ENCODE measurements around the gene SLC6A5.
A peak's percentile ranks its signal among the peaks of the same experiment; 100 is the strongest.

Gene SLC6A5

GRCh38 chr11:20596205-20597153 lies 2.9 kb upstream of the SLC6A5 start:
- no peak for DNase-seq (ENCODE audit: low read depth)

GRCh38 chr11:20597154-20597679 lies 2.2 kb upstream of the SLC6A5 start:
- DNase-seq (ENCODE audit: low read depth), result no peak

GRCh38 chr11:20597680-20598484 lies 1.5 kb upstream of the SLC6A5 start:
- DNase-seq (ENCODE audit: low read depth), result no peak

- DNase-seq (ENCODE audit: low read depth), result no peak
These were observed 916 bp upstream of the SLC6A5 start for GRCh38 chr11:20598492-20598891.

GRCh38 chr11:20600020-20600346 lies 575 bp downstream of the SLC6A5 start:
- no peak for DNase-seq (ENCODE audit: low read depth)

- no peak for DNase-seq (ENCODE audit: low read depth)
These were observed 1.1 kb downstream of the SLC6A5 start for GRCh38 chr11:20600551-20600950.

- no peak for DNase-seq (ENCODE audit: low read depth)
These were observed 2.0 kb downstream of the SLC6A5 start for GRCh38 chr11:20601221-20601914.

GRCh38 chr11:20604295-20604803 lies 4.9 kb downstream of the SLC6A5 start:
- DNase-seq (ENCODE audit: low read depth), result no peak

GRCh38 chr11:20604864-20605601 lies 5.6 kb downstream of the SLC6A5 start:
- DNase-seq (ENCODE audit: low read depth), result no peak

GRCh38 chr11:20605602-20606091 lies 6.2 kb downstream of the SLC6A5 start:
- DNase-seq (ENCODE audit: low read depth), result no peak

GRCh38 chr11:20608934-20609333 lies 9.5 kb downstream of the SLC6A5 start:
- no peak for DNase-seq (ENCODE audit: low read depth)

GRCh38 chr11:20609727-20610707 lies 10.6 kb downstream of the SLC6A5 start:
- DNase-seq (ENCODE audit: low read depth), result peak; percentile 20

GRCh38 chr11:20610825-20611224 lies 11.4 kb downstream of the SLC6A5 start:
- no peak for DNase-seq (ENCODE audit: low read depth)

- DNase-seq (ENCODE audit: low read depth), result no peak
These were observed 12.0 kb downstream of the SLC6A5 start for GRCh38 chr11:20611445-20611844.

- no peak for DNase-seq (ENCODE audit: low read depth)
These were observed 12.5 kb downstream of the SLC6A5 start for GRCh38 chr11:20611892-20612291.

- no peak for DNase-seq (ENCODE audit: low read depth)
These were observed 13.0 kb downstream of the SLC6A5 start for GRCh38 chr11:20612416-20612815.

- DNase-seq (ENCODE audit: low read depth), result no peak
These were observed 17.5 kb downstream of the SLC6A5 start for GRCh38 chr11:20616920-20617319.

- no peak for DNase-seq (ENCODE audit: low read depth)
These were observed 18.1 kb downstream of the SLC6A5 start for GRCh38 chr11:20617346-20618005.

- no peak for DNase-seq (ENCODE audit: low read depth)
These were observed 18.7 kb downstream of the SLC6A5 start for GRCh38 chr11:20618083-20618482.
